PC-9 (cell line): ENCODE results near the gene OSBPL3. TPM values are rescaled to one million over a fixed set of nuclear protein-coding genes. Genes with fewer than 3 reads are reported as not detected.
"Not testable (repeated sequence)": the region's sequence is repeated elsewhere in the genome, so short reads cannot be mapped to it uniquely, and the experiment has no call there.

Source experiments
- BruUV-seq: library from RNA; stranded (reverse); fragments of 400-500 nt; replicated peaks from 2 replicates; lab custom pipeline; 2021; lab: Mats Ljungman, UMichigan
- CTCF ChIA-PET: fragments of 300-600 bp; sonication (Branson Sonifier 250); formaldehyde crosslinking; loops from one replicate; lab custom pipeline; 2022; ENCODE audit warnings: antibody characterized with exemption; lab: Charles Lee
- POLR2A ChIA-PET: fragments of 300-600 bp; sonication (Branson Sonifier 250); formaldehyde crosslinking; loops from one replicate; lab custom pipeline; 2022; ENCODE audit warnings: antibody characterized with exemption; ENCODE audit not compliant: unreplicated experiment; lab: Charles Lee
- DNase-seq, 2 experiments: peaks; one replicate each; pipeline versions ENCODE4 v3.0.0 to v3.0.0-alpha.2; 2015 to 2022; ENCODE audit warnings: mixed read lengths in 1 of 2
- H2AFZ ChIP-seq: fragments of 200-600 bp; sonication (generic); 2 replicates; pipeline ENCODE4 v1.8.1; 2017; ENCODE audit warnings: antibody characterized with exemption
- H3F3A ChIP-seq: fragments of 200-600 bp; sonication (generic); 2 replicates; pipeline ENCODE4 v1.8.1; 2017; ENCODE audit warnings: antibody characterized with exemption, mild to moderate bottlenecking, low read depth; ENCODE audit not compliant: insufficient read depth
- H3K27ac ChIP-seq: fragments of 200-600 bp; sonication (generic); 2 replicates; pipeline ENCODE4 v1.6.1; 2016; ENCODE audit warnings: mixed run types
- H3K27me3 ChIP-seq: fragments of 200-600 bp; sonication (generic); 2 replicates; pipeline ENCODE4 v1.6.1; 2016; ENCODE audit warnings: low read depth, mixed run types; ENCODE audit not compliant: insufficient read depth
- H3K36me3 ChIP-seq: fragments of 200-600 bp; sonication (generic); 2 replicates; pipeline ENCODE4 v1.6.1; 2016; ENCODE audit warnings: low read depth, mixed run types
- H3K4me1 ChIP-seq: fragments of 200-600 bp; sonication (generic); replicated peaks from 2 replicates; pipeline ENCODE4 v1.6.1; 2016; ENCODE audit warnings: mixed run types; ENCODE audit not compliant: insufficient read depth
- H3K4me2 ChIP-seq: fragments of 200-600 bp; sonication (generic); 2 replicates; pipeline ENCODE4 v1.6.1; 2017; ENCODE audit warnings: mixed run types
- H3K4me3 ChIP-seq: fragments of 200-600 bp; sonication (generic); 2 replicates; pipeline ENCODE4 v1.6.1; 2016; ENCODE audit warnings: mixed run types
- H3K79me2 ChIP-seq: fragments of 200-600 bp; sonication (generic); 2 replicates; pipeline ENCODE4 v1.6.1; 2017; ENCODE audit warnings: low read depth, mixed run types
- H3K9me2 ChIP-seq: fragments of 200-600 bp; sonication (generic); 2 replicates; pipeline ENCODE4 v1.8.1; 2017; ENCODE audit warnings: mild to moderate bottlenecking; ENCODE audit not compliant: insufficient read depth
- H3K9me3 ChIP-seq: fragments of 200-600 bp; sonication (generic); 2 replicates; pipeline ENCODE4 v1.8.1; 2016; ENCODE audit warnings: low read depth; ENCODE audit not compliant: insufficient read depth
- H4K20me1 ChIP-seq: fragments of 200-600 bp; sonication (generic); 2 replicates; pipeline ENCODE4 v1.8.1; 2017; ENCODE audit not compliant: insufficient read depth
- CTCF ChIP-seq: fragments of 200-600 bp; sonication (generic); conservative IDR thresholded peaks from 2 replicates; pipeline ENCODE4 v1.6.1; 2017; ENCODE audit warnings: mixed run types, antibody characterized with exemption, mild to moderate bottlenecking, moderate library complexity
- EZH2 ChIP-seq: fragments of 200-600 bp; sonication (generic); IDR thresholded peaks from 2 replicates; pipeline ENCODE4 v1.8.0; 2017; ENCODE audit warnings: antibody characterized with exemption, low read depth
- intact Hi-C: fragments of 100-400 bp; cut with micrococcal nuclease; formaldehyde crosslinking; loops from one replicate; pipeline ENCODE4 v1.10.0; 2022; ENCODE audit not compliant: unreplicated experiment
- total RNA-seq: library from RNA; stranded (reverse); gene quantifications from 2 replicates; pipeline ENCODE4 v1.2.3, GENCODE V29; 2021

The OSBPL3 gene
- total RNA-seq, 1 experiment from 2014 or later, result 87.6 TPM

GRCh38 chr7:25024066-25024465 is 44.1 kb upstream of the OSBPL3 start:
- ChIA-PET CTCF (no interaction called here), POLR2A (no interaction called here)
- H3K9me2 ChIP-seq, result no peaks in the 10 kb centered on the region
- H2AFZ ChIP-seq, result no peak overlapping the region
- no peak overlapping the region for H3K4me2 ChIP-seq
- no peak for TF ChIP-seq CTCF
- H3K79me2 ChIP-seq, result no peaks in the 10 kb centered on the region
- peaks cover 46% of the 10 kb centered on the region for H3K4me1 ChIP-seq
- H4K20me1 ChIP-seq, result no peaks in the 10 kb centered on the region
- BruUV-seq, result no TSS peak
- intact Hi-C loops, result no loop called here
- H3K27me3 ChIP-seq, result no peaks in the 10 kb centered on the region
- no peaks in the 10 kb centered on the region; the same call in 1 of the 2 replicates for H3K36me3 ChIP-seq
- peak overlapping the region; percentile 77 for H3K27ac ChIP-seq
- no peak for DNase-seq
- peaks cover 32% of the 10 kb centered on the region for H3F3A ChIP-seq
- H3K4me3 ChIP-seq, result no peak overlapping the region
- H3K9me3 ChIP-seq, result no peaks in the 10 kb centered on the region; the same call in 1 of the 2 replicates

GRCh38 chr7:25017671-25018070 is 37.7 kb upstream of the OSBPL3 start:
- H3K27me3 ChIP-seq, BruUV-seq, H3K4me3 ChIP-seq, H3K9me2 ChIP-seq, H3K79me2 ChIP-seq, H3K4me2 ChIP-seq, H3K9me3 ChIP-seq, H3K4me1 ChIP-seq, H3F3A ChIP-seq, H3K36me3 ChIP-seq, CTCF ChIA-PET, H3K27ac ChIP-seq, intact Hi-C loops, H2AFZ ChIP-seq, DNase-seq, H4K20me1 ChIP-seq: not testable (repeated sequence)
- POLR2A ChIA-PET, result interaction anchor here (0.6 to 0.9 kb wide), 2 partner anchors 13 to 444 kb away, joined by 4 read pairs; no protein-coding TSS in a partner anchor

- H3K9me3 ChIP-seq, result no peaks in the 10 kb centered on the region
- H3F3A ChIP-seq, result no peaks in the 10 kb centered on the region
- no peaks in the 10 kb centered on the region for H4K20me1 ChIP-seq
- no peak overlapping the region for H3K27ac ChIP-seq
- no peaks in the 10 kb centered on the region for H3K27me3 ChIP-seq
- no TSS peak for BruUV-seq
- ChIA-PET POLR2A (no interaction called here), CTCF (no interaction called here)
- DNase-seq, result no peak
- no peaks in the 10 kb centered on the region for H3K9me2 ChIP-seq
- H2AFZ ChIP-seq, result no peak overlapping the region
- intact Hi-C loops, result no loop called here
- no peak overlapping the region for H3K4me3 ChIP-seq
- TF ChIP-seq CTCF (no peak), EZH2 (no peak)
- H3K4me1 ChIP-seq, result peaks cover 13% of the 10 kb centered on the region; the same call in 1 of the 2 replicates
- H3K79me2 ChIP-seq, result no peaks in the 10 kb centered on the region
- H3K4me2 ChIP-seq, result no peak overlapping the region
- no peaks in the 10 kb centered on the region for H3K36me3 ChIP-seq
Measured at GRCh38 chr7:25014756-25015155, 34.8 kb upstream of the OSBPL3 start.

GRCh38 chr7:25012710-25013109 is 32.7 kb upstream of the OSBPL3 start:
- H3K36me3 ChIP-seq, H3K4me2 ChIP-seq, H3K9me3 ChIP-seq, H4K20me1 ChIP-seq, intact Hi-C loops, BruUV-seq, H3K27ac ChIP-seq, H3K79me2 ChIP-seq, H3K27me3 ChIP-seq, H2AFZ ChIP-seq, H3K4me3 ChIP-seq, H3K9me2 ChIP-seq, H3F3A ChIP-seq: not testable (repeated sequence)
- CTCF ChIA-PET, result interaction anchor here (0.6 to 0.7 kb wide), 2 partner anchors 49 to 58 kb away, joined by 3 to 4 read pairs; no protein-coding TSS in a partner anchor
- POLR2A ChIA-PET, result interaction anchor here (0.6 to 0.7 kb wide), 2 partner anchors 12 to 23 kb away, joined by 3 to 6 read pairs; no protein-coding TSS in a partner anchor
- peaks cover 13% of the 10 kb centered on the region; the same call in 1 of the 2 replicates for H3K4me1 ChIP-seq
- DNase-seq, result peak in 1 of 2 experiments; percentile 58
